Left lobe of liver (tissue), 2 donors: ENCODE data around the gene TLR9. TPM values are rescaled to one million over a fixed set of nuclear protein-coding genes. Genes with fewer than 3 reads are reported as not detected.

Experiments
- ATAC-seq: fragments of 200-7000 bp; cut with Tn5 transposase; one replicate; pipeline ENCODE4 v1.9.1; 2020; ENCODE audit warnings: mild to moderate bottlenecking, moderate library complexity
- DNase-seq: peaks from one replicate; pipeline ENCODE4 v3.0.0-alpha.2; 2020; ENCODE audit warnings: low spot score
- total RNA-seq: library from RNA; stranded (reverse); gene quantifications from one replicate; pipeline ENCODE4 v1.2.1, GENCODE V29; 2021
- donor health status: DM: no; HTN: no; CAD: no; lungs with moderate emphysema.
- donor health status: DM: no; HTN: yes; CAD: no.

The TLR9 gene
- total RNA-seq, 1 donor from 2014 or later, result not detected

- ATAC-seq, result no peak
- no peak for DNase-seq
Measured at GRCh38 chr3:52218454-52218853, 7.0 kb downstream of the TLR9 start.

- DNase-seq (no peak), ATAC-seq (peak; percentile 21)
Measured at GRCh38 chr3:52218026-52218425, 7.4 kb downstream of the TLR9 start.

GRCh38 chr3:52217409-52217805, 8.0 kb downstream of the TLR9 start:
- ATAC-seq, result no peak
- DNase-seq, result no peak

- ATAC-seq (peak; percentile 58), DNase-seq (peak; percentile 85)
Measured at GRCh38 chr3:52216585-52217408, 8.6 kb downstream of the TLR9 start.

- no peak for DNase-seq
- ATAC-seq, result no peak
Measured at GRCh38 chr3:52215351-52215750, 10.1 kb downstream of the TLR9 start.

GRCh38 chr3:52213901-52214300, 11.5 kb downstream of the TLR9 start:
- ATAC-seq (no peak), DNase-seq (no peak)

GRCh38 chr3:52213005-52213404, 12.4 kb downstream of the TLR9 start:
- ATAC-seq, result no peak
- no peak for DNase-seq

GRCh38 chr3:52211268-52211891, 14.1 kb downstream of the TLR9 start:
- ATAC-seq (peak; percentile 69), DNase-seq (peak; percentile 96)

GRCh38 chr3:52210550-52211046, 14.8 kb downstream of the TLR9 start:
- no peak for DNase-seq
- ATAC-seq, result peak; percentile 43

GRCh38 chr3:52210037-52210436, 15.4 kb downstream of the TLR9 start:
- ATAC-seq, result peak; percentile 25
- no peak for DNase-seq

GRCh38 chr3:52208556-52208955, 16.9 kb downstream of the TLR9 start:
- ATAC-seq, result no peak
- DNase-seq, result no peak

- ATAC-seq, result peak; percentile 4
- DNase-seq, result peak; percentile 74
Measured at GRCh38 chr3:52205727-52206372, 19.6 kb downstream of the TLR9 start.

- DNase-seq (peak; percentile 81), ATAC-seq (peak; percentile 46)
Measured at GRCh38 chr3:52204337-52205073, 20.9 kb downstream of the TLR9 start.

GRCh38 chr3:52203701-52204100, 21.7 kb downstream of the TLR9 start:
- ATAC-seq, result no peak
- no peak for DNase-seq

- no peak for DNase-seq
- peak; percentile 5 for ATAC-seq
Measured at GRCh38 chr3:52202384-52203077, 22.9 kb downstream of the TLR9 start.

GRCh38 chr3:52200981-52201679, 24.3 kb downstream of the TLR9 start:
- ATAC-seq, result no peak

GRCh38 chr3:52198643-52199608, 26.5 kb downstream of the TLR9 start:
- no peak for DNase-seq
- peak; percentile 8 for ATAC-seq

More at GRCh38 chr3:52200981-52201679, 24.3 kb downstream of the TLR9 start:
- DNase-seq, result no peak

- ATAC-seq, result peak; percentile 72
- DNase-seq, result peak; percentile 94
Measured at GRCh38 chr3:52197842-52198625, 27.4 kb downstream of the TLR9 start, which contains the start of gene ALAS1. Gene ALAS1, plus strand, starts transcription at chr3:52198160. Its CDS starts 1,082 bp downstream, at chr3:52199242.
